OCI-LY7 (cell line): ENCODE results near the gene COL5A1. TPM values are rescaled to one million over a fixed set of nuclear protein-coding genes. Genes with fewer than 3 reads are reported as not detected.

Source experiments
- BruUV-seq: library from RNA; stranded (reverse); fragments of 400-500 nt; replicated peaks from 2 replicates; lab custom pipeline; 2021; lab: Mats Ljungman, UMichigan
- CTCF ChIA-PET: fragments of 300-600 bp; sonication (Branson Sonifier 250); formaldehyde crosslinking; loops from one replicate; lab custom pipeline; 2022; ENCODE audit warnings: antibody characterized with exemption; ENCODE audit not compliant: unreplicated experiment; lab: Charles Lee
- POLR2A ChIA-PET: fragments of 300-600 bp; sonication (Branson Sonifier 250); formaldehyde crosslinking; loops from one replicate; lab custom pipeline; 2022; ENCODE audit warnings: antibody characterized with exemption; lab: Charles Lee
- DNase-seq: peaks from one replicate; pipeline ENCODE4 v3.0.0-alpha.2; 2015; ENCODE audit warnings: low spot score
- H2AFZ ChIP-seq: fragments of 200-600 bp; sonication (generic), shearing (Covaris generic); 2 replicates; pipeline ENCODE4 v1.6.1; 2014; ENCODE audit warnings: mild to moderate bottlenecking, antibody characterized with exemption, low read length, moderate library complexity
- H3K27ac ChIP-seq: fragments of 200-600 bp; sonication (generic); 2 replicates; pipeline ENCODE4 v1.5.1; 2014; ENCODE audit warnings: mixed run types, low read depth, mild to moderate bottlenecking, moderate library complexity, low read length, inconsistent platforms; ENCODE audit not compliant: poor library complexity, severe bottlenecking
- H3K36me3 ChIP-seq: fragments of 200-600 bp; sonication (generic); 2 replicates; pipeline ENCODE4 v1.6.1; 2014; ENCODE audit warnings: mild to moderate bottlenecking, antibody characterized with exemption, low read length, moderate library complexity, mixed read lengths; ENCODE audit not compliant: insufficient read depth
- H3K4me1 ChIP-seq: fragments of 200-600 bp; sonication (generic); 2 replicates; pipeline ENCODE4 v1.5.1; 2014; ENCODE audit warnings: mild to moderate bottlenecking, low read length; ENCODE audit not compliant: insufficient read depth, poor library complexity, severe bottlenecking
- H3K4me2 ChIP-seq: fragments of 200-600 bp; sonication (generic); 2 replicates; pipeline ENCODE4 v1.6.1; 2014; ENCODE audit warnings: mild to moderate bottlenecking, low read length
- H3K4me3 ChIP-seq: fragments of 200-600 bp; sonication (generic); 2 replicates; pipeline ENCODE4 v1.5.1; 2014; ENCODE audit warnings: mild to moderate bottlenecking, low read depth, low read length; ENCODE audit not compliant: poor library complexity, severe bottlenecking
- H3K79me2 ChIP-seq: fragments of 200-600 bp; sonication (generic); 2 replicates; pipeline ENCODE4 v1.6.1; 2016; ENCODE audit warnings: low read depth, mild to moderate bottlenecking, low read length, moderate library complexity, mixed read lengths; ENCODE audit not compliant: insufficient read depth
- H3K9me2 ChIP-seq: fragments of 200-600 bp; sonication (generic); 2 replicates; pipeline ENCODE4 v1.6.1; 2016; ENCODE audit warnings: mild to moderate bottlenecking, low read length, mixed read lengths; ENCODE audit not compliant: insufficient read depth
- H3K9me3 ChIP-seq: fragments of 200-600 bp; sonication (generic); 2 replicates; pipeline ENCODE4 v1.6.1; 2014; ENCODE audit warnings: mild to moderate bottlenecking, mixed run types, low read length, mixed read lengths
- H4K20me1 ChIP-seq: fragments of 200-600 bp; sonication (generic); 2 replicates; pipeline ENCODE4 v1.6.1; 2014; ENCODE audit warnings: mild to moderate bottlenecking, antibody characterized with exemption, low read length, moderate library complexity, mixed read lengths; ENCODE audit not compliant: insufficient read depth
- CTCF ChIP-seq: fragments of 200-600 bp; sonication (generic); conservative IDR thresholded peaks from 2 replicates; pipeline ENCODE4 v1.5.1; 2014; ENCODE audit warnings: mild to moderate bottlenecking, antibody characterized with exemption, low read length, moderate library complexity, mixed read lengths
- EZH2phosphoT487 ChIP-seq: fragments of 200-600 bp; sonication (generic); IDR thresholded peaks from 2 replicates; pipeline ENCODE4 v1.6.1; 2018; ENCODE audit warnings: low read depth, borderline replicate concordance, mild to moderate bottlenecking, mixed run types, antibody characterized with exemption, low read length, moderate library complexity, mixed read lengths
- intact Hi-C: fragments of 100-400 bp; cut with micrococcal nuclease; formaldehyde crosslinking; loops from one replicate; pipeline ENCODE4 v1.10.0; 2022; ENCODE audit not compliant: unreplicated experiment
- total RNA-seq, 2 experiments: library from RNA; depleted of rRNA in 1 of 2; stranded (reverse); fragments of >200 nt in 1 of 2; shearing (Covaris generic) in 1 of 2; gene quantifications; 2 replicates each; pipeline ENCODE4 v1.2.3, GENCODE V29; 2014 to 2022

Gene COL5A1
- total RNA-seq, 2 experiments from 2014 or later: 12.2 to 28.6 TPM

DNA sequence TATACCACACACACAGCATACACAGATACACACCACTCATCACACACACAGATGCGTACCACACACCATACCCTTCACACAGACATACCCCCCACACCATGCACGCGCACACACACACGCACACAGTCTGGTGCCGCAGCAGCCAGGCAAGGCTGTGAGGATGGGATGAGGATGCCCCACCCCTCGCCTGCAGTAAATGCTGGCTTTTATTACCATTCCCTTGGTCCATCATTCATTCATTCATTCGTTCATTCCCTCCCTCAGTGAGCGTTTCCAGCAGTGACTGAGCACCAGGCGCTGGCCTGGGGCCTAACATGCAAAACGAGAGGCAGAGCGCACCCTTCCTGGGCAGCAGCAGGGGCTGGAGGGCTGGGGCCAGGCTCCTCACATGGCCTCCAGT, 187.3 kb downstream of the COL5A1 start:
- H3K4me1 ChIP-seq: no peaks in the 10 kb centered on the region
- intact Hi-C loops: no loop called here
- H3K79me2 ChIP-seq: no peaks in the 10 kb centered on the region
- DNase-seq: no peak
- POLR2A ChIA-PET: no interaction called here
- no peak overlapping the region for H3K4me2 ChIP-seq
- no peak overlapping the region for H3K27ac ChIP-seq
- no peaks in the 10 kb centered on the region for H3K9me3 ChIP-seq
- H3K9me2 ChIP-seq: no peaks in the 10 kb centered on the region
- no peaks in the 10 kb centered on the region; the same call in 1 of the 2 replicates for H3K36me3 ChIP-seq
- H3K4me3 ChIP-seq: no peak overlapping the region
- no peak overlapping the region for H2AFZ ChIP-seq
- BruUV-seq: no TSS peak
- CTCF ChIA-PET: no interaction called here
- no peaks in the 10 kb centered on the region for H4K20me1 ChIP-seq
- no peak for TF ChIP-seq CTCF
- no peak for TF ChIP-seq EZH2phosphoT487

DNA sequence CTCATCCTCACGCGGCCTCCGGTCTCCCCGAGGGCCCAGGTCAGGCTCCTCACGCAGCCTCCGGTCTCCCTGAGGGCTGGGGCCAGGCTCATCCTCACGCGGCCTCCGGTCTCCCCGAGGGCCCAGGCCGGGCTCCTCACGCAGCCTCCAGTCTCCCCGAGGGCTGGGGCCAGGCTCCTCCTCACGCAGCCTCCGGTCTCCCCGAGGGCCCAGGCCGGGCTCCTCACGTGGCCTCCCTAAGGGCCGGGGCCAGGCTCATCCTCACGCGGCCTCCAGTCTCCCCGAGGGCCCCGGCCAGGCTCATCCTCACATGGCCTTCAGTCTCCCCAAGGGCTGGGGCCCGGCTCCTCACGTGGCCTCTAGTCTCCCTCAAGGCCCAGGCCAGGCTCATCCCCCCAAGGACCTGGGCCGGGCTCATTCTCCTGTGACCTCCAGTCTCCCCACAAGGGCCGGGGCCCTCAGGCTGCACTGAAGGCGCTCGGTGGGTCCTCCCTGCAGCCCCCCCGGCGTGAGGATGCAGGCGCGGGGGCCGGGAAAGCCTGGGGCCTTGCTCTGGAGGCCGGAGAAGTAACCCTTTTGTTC, 187.8 kb downstream of the COL5A1 start:
- BruUV-seq: no TSS peak
- no peak for DNase-seq
- Histone ChIP-seq H2AFZ (no peak overlapping the region), H3K9me3 (no peaks in the 10 kb centered on the region), H3K9me2 (no peaks in the 10 kb centered on the region), H3K4me1 (no peaks in the 10 kb centered on the region), H3K4me3 (no peak overlapping the region), H3K4me2 (no peak overlapping the region), H3K36me3 (no peaks in the 10 kb centered on the region; the same call in 1 of the 2 replicates), H4K20me1 (no peaks in the 10 kb centered on the region), H3K79me2 (no peaks in the 10 kb centered on the region), H3K27ac (no peak overlapping the region)
- CTCF ChIA-PET: no interaction called here
- POLR2A ChIA-PET: no interaction called here
- TF ChIP-seq EZH2phosphoT487 (no peak), CTCF (no peak)
- intact Hi-C loops: no loop called here

GRCh38 chr9:134830126-134830525, 188.5 kb downstream of the COL5A1 start:
- POLR2A ChIA-PET: no interaction called here
- no peak overlapping the region for H3K4me3 ChIP-seq
- intact Hi-C loops: no loop called here
- no peak overlapping the region for H3K4me2 ChIP-seq
- no peaks in the 10 kb centered on the region for H4K20me1 ChIP-seq
- CTCF ChIA-PET: no interaction called here
- H2AFZ ChIP-seq: no peak overlapping the region
- H3K79me2 ChIP-seq: no peaks in the 10 kb centered on the region
- H3K36me3 ChIP-seq: no peaks in the 10 kb centered on the region; the same call in 1 of the 2 replicates
- TF ChIP-seq CTCF: no peak
- no peak for TF ChIP-seq EZH2phosphoT487
- no peak overlapping the region for H3K27ac ChIP-seq
- H3K9me2 ChIP-seq: no peaks in the 10 kb centered on the region
- DNase-seq: no peak
- H3K4me1 ChIP-seq: no peaks in the 10 kb centered on the region
- BruUV-seq: no TSS peak
- H3K9me3 ChIP-seq: no peaks in the 10 kb centered on the region
